Activated naive CD8-positive, alpha-beta T cell (primary cell): ENCODE data around the gene LYPD1.

Experiments used
- H3K27ac Mint-ChIP-seq: one replicate; pipeline ENCODE4 v1.8.0; 2021; ENCODE audit warnings: mixed read lengths
- H3K27me3 Mint-ChIP-seq: one replicate; pipeline ENCODE4 v1.8.0; 2021; ENCODE audit warnings: mixed read lengths
- H3K36me3 Mint-ChIP-seq: one replicate; pipeline ENCODE4 v1.8.0; 2021; ENCODE audit warnings: mixed read lengths
- H3K4me1 Mint-ChIP-seq: one replicate; pipeline ENCODE4 v1.8.0; 2021; ENCODE audit warnings: low read depth, mixed read lengths
- H3K4me3 Mint-ChIP-seq: one replicate; pipeline ENCODE4 v1.8.0; 2021; ENCODE audit warnings: mild to moderate bottlenecking, mixed read lengths
- H3K9me3 Mint-ChIP-seq: one replicate; pipeline ENCODE4 v1.8.0; 2021; ENCODE audit warnings: low read depth, mixed read lengths

LYPD1 gene

GRCh38 chr2:132623096-132623839, 46.7 kb downstream of the LYPD1 start:
- Mint-ChIP-seq H3K4me1 (no peaks in the 10 kb centered on the region), H3K9me3 (peaks cover 3% of the 10 kb centered on the region), H3K36me3 (no peaks in the 10 kb centered on the region), H3K27me3 (no peaks in the 10 kb centered on the region), H3K4me3 (no peak overlapping the region), H3K27ac (no peak overlapping the region)

DNA sequence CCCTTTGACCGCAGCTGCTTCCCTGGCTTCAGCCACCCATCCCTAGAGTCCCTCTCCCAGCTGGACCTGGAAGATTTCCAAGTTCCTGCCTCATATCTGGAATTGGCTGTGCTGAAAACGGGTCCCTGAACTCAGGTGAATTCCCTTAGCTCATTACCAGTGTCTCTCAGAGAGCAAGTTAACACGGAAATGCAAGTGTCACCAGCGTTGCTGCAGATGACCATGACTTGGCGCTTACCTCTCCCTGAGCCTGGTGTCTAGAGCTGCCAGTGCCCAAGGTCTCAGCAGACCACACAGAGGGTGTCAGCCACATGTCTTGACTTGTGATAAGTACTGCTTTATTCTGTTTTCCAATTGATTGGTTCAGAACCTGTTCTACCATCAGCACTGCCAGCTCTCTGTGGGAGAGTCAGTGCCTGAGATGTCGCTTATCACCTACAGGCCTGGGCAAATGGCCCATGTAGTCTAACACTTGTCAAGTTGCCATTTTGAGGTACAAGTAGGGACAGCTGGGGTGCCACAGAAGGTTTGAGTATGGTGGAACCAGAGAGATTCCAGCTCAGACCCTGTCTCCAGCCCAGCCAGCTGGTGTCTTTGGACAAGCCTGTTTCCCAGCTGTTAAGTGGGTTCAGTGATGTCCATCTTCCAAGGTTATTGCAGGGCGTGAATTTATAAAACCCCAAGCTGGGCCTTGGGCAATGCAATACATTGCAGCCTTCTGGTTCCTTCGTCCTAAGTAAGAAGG, 48.7 kb downstream of the LYPD1 start:
- Mint-ChIP-seq H3K36me3 (no peaks in the 10 kb centered on the region), H3K9me3 (peaks cover 3% of the 10 kb centered on the region), H3K27me3 (no peaks in the 10 kb centered on the region), H3K4me3 (no peak overlapping the region), H3K4me1 (no peaks in the 10 kb centered on the region), H3K27ac (no peak overlapping the region)

- no peak overlapping the region for H3K4me3 Mint-ChIP-seq
- H3K4me1 Mint-ChIP-seq: no peaks in the 10 kb centered on the region
Observed at GRCh38 chr2:132620115-132620514, 49.9 kb downstream of the LYPD1 start.

DNA sequence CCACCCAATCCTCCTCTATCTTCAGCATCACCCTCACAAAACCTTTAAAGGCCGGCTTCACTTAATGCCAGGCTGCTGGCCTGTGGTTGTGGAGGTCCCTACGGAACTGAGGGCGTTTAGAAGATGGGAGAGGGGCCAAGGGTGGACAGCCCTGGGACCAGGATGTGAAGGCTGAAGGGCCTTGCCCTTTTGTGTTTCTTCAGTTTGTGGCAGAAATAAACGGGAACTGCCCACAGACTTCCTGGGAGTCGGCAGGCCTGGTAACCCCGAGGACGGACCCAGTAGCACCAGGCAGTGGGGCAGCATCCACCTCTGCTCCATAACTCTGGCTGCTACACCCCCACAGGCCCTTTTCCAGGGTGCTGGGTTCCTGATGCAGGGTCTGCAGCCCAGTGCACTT, 51.3 kb downstream of the LYPD1 start:
- no peak overlapping the region for H3K27ac Mint-ChIP-seq
- H3K27me3 Mint-ChIP-seq: no peaks in the 10 kb centered on the region
- no peaks in the 10 kb centered on the region for H3K9me3 Mint-ChIP-seq
- H3K4me1 Mint-ChIP-seq: no peaks in the 10 kb centered on the region
- H3K36me3 Mint-ChIP-seq: no peaks in the 10 kb centered on the region
- H3K4me3 Mint-ChIP-seq: no peak overlapping the region

More at GRCh38 chr2:132620115-132620514, 49.9 kb downstream of the LYPD1 start:
- no peaks in the 10 kb centered on the region for H3K36me3 Mint-ChIP-seq
- H3K27ac Mint-ChIP-seq: no peak overlapping the region
- no peaks in the 10 kb centered on the region for H3K27me3 Mint-ChIP-seq
- peaks cover 3% of the 10 kb centered on the region for H3K9me3 Mint-ChIP-seq

DNA sequence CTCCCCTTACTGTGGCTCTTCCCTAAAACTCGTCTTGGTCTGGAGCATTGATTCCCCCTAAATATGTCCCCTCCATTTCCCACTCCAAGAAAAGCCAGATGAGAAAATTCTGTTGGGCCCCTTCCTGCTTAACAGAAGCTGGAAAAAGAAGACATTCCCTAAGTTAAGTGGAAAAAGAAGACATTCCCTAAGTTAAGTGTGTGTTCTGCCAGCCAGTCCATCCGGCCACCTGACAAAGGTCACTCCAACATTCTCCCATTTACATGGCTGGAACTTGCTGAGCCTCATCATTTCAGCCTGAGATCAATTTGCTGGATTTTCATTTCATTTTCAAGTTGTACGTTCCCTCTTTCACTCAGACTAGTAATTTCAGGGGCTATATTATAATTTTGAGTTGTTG, 52.0 kb downstream of the LYPD1 start:
- no peak overlapping the region for H3K27ac Mint-ChIP-seq
- no peak overlapping the region for H3K4me3 Mint-ChIP-seq
- no peaks in the 10 kb centered on the region for H3K9me3 Mint-ChIP-seq
- no peaks in the 10 kb centered on the region for H3K36me3 Mint-ChIP-seq
- no peaks in the 10 kb centered on the region for H3K27me3 Mint-ChIP-seq
- H3K4me1 Mint-ChIP-seq: no peaks in the 10 kb centered on the region

GRCh38 chr2:132615329-132616085, 54.5 kb downstream of the LYPD1 start:
- Mint-ChIP-seq H3K27ac (no peak overlapping the region), H3K4me1 (no peaks in the 10 kb centered on the region), H3K36me3 (no peaks in the 10 kb centered on the region), H3K9me3 (no peaks in the 10 kb centered on the region), H3K27me3 (no peaks in the 10 kb centered on the region), H3K4me3 (no peak overlapping the region)

- Mint-ChIP-seq H3K27ac (no peak overlapping the region), H3K9me3 (no peaks in the 10 kb centered on the region), H3K36me3 (no peaks in the 10 kb centered on the region), H3K4me3 (no peak overlapping the region), H3K4me1 (no peaks in the 10 kb centered on the region), H3K27me3 (no peaks in the 10 kb centered on the region)
Observed at GRCh38 chr2:132611719-132612118, 58.3 kb downstream of the LYPD1 start.

DNA sequence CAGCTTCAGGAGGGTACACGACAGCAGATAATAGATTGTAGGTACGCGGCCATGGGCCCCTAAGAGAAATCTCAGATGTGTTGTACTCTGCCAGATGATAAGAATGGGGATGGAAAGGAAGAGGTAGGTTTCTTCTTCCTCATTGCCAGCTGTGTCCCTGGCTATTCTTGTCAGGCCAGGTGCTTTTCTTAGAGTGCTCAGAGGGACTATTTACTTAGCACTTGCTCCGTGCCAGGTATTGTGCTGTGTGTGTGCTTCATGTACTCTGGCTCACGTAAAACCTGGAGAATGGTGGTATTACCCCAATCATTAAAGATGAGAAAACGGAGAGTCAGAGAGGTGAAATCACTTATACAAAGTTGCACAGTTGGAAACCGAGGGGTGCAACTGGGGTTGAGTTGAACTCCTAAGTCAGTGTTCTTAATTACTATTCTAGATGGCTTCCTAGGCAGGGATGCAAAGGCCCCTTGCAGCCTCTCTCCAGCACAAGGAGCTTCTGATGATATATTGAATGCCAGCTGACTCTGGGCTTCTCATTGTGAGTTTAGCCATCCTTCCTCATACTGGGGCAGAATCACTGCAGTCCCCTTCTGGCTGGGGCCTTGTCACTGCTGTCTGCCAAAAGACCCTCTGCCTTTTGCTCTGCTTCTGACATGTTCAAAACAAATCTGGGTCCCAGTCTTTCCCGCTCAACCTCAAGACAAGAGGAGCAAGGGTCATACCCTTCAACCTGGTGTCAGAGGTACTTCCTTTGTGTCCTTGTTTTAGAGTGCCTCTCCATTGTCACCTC, 60.7 kb downstream of the LYPD1 start:
- Mint-ChIP-seq H3K27ac (no peak overlapping the region), H3K27me3 (no peaks in the 10 kb centered on the region), H3K4me1 (no peaks in the 10 kb centered on the region), H3K9me3 (no peaks in the 10 kb centered on the region), H3K4me3 (no peak overlapping the region), H3K36me3 (no peaks in the 10 kb centered on the region)

GRCh38 chr2:132608311-132608710, 61.7 kb downstream of the LYPD1 start:
- Mint-ChIP-seq H3K27ac (no peak overlapping the region), H3K4me1 (no peaks in the 10 kb centered on the region), H3K9me3 (no peaks in the 10 kb centered on the region), H3K4me3 (no peak overlapping the region), H3K36me3 (no peaks in the 10 kb centered on the region), H3K27me3 (no peaks in the 10 kb centered on the region)

GRCh38 chr2:132607426-132608090, 62.4 kb downstream of the LYPD1 start:
- no peaks in the 10 kb centered on the region for H3K9me3 Mint-ChIP-seq
- H3K4me3 Mint-ChIP-seq: no peak overlapping the region
- H3K4me1 Mint-ChIP-seq: no peaks in the 10 kb centered on the region
- H3K27me3 Mint-ChIP-seq: no peaks in the 10 kb centered on the region
- no peaks in the 10 kb centered on the region for H3K36me3 Mint-ChIP-seq
- no peak overlapping the region for H3K27ac Mint-ChIP-seq

DNA sequence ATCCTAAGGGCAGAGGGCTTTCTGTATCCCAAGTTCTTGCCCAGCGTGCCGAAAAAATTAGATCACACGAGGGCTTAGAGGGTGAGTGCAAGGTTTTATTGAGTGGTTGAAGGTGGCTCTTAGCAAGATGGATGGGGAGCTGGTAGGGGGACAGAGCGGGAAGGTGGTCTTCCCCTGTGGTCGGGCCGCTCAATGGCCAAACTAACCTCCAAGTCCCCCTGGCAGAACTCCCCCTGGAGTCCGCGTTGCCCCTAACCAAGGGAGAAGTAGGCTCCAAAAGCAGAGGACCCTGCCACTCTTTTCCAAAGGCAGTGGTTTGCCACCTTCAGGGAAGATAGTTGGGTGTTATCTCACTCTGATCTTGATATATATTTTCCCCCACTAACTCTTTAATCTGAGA, 63.4 kb downstream of the LYPD1 start:
- no peaks in the 10 kb centered on the region for H3K9me3 Mint-ChIP-seq
- no peak overlapping the region for H3K27ac Mint-ChIP-seq
- no peak overlapping the region for H3K4me3 Mint-ChIP-seq
- H3K4me1 Mint-ChIP-seq: no peaks in the 10 kb centered on the region
- no peaks in the 10 kb centered on the region for H3K36me3 Mint-ChIP-seq
- H3K27me3 Mint-ChIP-seq: no peaks in the 10 kb centered on the region

DNA sequence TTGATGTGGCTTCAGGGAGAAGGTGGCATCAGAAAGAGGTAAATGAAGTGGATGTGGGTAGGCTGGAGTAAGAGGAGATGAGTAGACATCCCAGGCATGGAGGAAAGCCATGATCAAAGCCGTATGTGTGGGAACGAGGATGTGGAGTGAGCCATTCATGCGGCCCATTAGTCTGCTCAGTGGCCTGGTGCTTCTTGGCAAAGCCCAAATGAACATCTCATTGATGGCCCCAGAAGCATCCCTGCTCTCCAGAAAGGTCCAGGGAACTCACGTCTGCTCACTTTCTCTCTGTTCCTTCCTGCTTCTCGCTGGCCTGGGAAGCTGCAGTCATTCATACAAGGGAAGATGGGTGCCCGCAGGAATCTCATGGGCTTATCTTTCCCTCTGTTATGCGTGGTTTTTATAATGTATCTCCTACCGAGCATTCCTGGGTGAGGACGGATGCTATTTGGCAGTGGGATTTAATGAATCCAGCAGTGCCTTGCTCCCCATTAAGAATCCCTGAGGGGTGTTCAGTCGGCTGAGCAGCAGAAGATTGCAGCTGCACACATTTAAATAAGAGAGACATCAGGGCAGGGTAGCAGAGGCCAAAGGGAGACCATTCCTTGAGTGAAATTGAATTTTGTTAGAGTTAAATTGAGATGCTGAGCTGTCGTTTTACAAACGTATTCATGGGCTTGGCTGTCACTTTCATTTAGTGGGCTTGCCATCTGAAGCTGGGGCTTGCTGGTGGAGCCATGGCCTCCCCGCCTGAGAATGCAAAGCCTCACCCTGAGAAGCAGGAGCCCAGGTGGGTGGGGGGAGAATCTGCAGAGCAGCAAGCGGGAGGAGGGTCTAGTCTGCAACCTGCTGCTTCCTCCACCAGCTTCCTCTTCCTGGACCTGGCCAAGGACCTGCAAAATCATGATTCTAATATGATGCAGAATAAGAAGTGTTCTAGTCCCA, 64.5 kb downstream of the LYPD1 start:
- Mint-ChIP-seq H3K27ac (no peak overlapping the region), H3K27me3 (no peaks in the 10 kb centered on the region), H3K4me1 (no peaks in the 10 kb centered on the region), H3K36me3 (no peaks in the 10 kb centered on the region), H3K4me3 (no peak overlapping the region), H3K9me3 (no peaks in the 10 kb centered on the region)

DNA sequence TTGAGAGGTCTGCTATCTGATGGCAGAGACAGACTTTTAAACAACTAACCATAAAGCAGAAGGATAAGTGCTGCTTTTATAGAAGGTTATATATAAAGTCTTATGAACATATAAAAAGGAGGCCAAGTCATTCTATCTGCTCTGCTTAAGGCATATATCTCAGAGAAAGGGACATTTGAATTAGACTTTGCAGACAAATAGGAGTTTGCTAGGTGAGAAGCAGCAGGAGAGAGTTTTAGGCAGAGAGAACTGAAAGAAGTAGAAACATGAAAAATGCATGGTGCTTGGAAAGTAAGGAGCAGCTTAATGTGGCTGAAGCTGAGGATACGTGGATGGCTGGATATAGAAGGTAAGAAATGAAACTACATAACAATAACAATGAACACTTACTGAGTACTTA, 65.4 kb downstream of the LYPD1 start:
- Mint-ChIP-seq H3K27ac (no peak overlapping the region), H3K4me3 (no peak overlapping the region), H3K36me3 (no peaks in the 10 kb centered on the region), H3K4me1 (no peaks in the 10 kb centered on the region), H3K9me3 (peaks cover 4% of the 10 kb centered on the region), H3K27me3 (no peaks in the 10 kb centered on the region)
